HG03103 (cell line): ENCODE results near the gene FNBP1L.
"Not testable (repeated sequence)": the region's sequence is repeated elsewhere in the genome, so short reads cannot be mapped to it uniquely, and the experiment has no call there.

ENCODE experiments used
- ATAC-seq: cut with Tn5 transposase; IDR thresholded peaks from one replicate; pipeline ENCODE4 v1.9.1; 2021; ENCODE audit warnings: low read depth; ENCODE audit not compliant: unreplicated experiment

Gene FNBP1L

DNA sequence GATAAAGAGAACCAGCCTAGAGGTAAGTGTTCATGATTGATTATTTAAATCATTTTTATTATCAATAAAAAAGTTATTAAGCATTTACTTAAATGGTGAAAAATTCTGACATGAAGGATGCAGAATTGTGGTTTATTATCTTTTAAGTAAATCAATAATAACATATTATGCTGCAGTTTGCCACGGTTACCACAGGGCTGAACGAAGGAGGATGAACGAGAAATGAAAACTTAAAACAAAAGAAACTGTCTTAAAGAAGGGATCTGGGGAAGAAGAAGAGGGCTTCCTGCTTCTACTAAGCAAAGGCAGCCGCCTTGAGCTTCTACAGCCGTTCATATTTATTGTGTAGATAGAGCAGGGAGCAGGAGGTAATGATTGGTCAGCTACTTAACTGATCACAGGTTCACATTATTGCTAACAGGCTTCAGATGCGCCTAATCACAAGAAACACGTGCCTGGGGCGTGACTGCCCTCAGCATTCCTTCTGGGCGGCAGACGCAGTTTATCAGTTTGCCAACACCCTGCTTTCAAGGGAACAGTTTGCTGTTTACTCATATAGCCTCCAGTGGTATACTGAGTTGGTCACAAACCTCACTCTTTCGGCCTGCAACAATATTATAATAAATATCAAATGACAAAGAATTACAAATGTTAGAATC lies 5.8 kb upstream of the FNBP1L start:
- ATAC-seq = no peak

GRCh38 chr1:93442741-93443140 lies 5.2 kb upstream of the FNBP1L start:
- no peak for ATAC-seq

DNA sequence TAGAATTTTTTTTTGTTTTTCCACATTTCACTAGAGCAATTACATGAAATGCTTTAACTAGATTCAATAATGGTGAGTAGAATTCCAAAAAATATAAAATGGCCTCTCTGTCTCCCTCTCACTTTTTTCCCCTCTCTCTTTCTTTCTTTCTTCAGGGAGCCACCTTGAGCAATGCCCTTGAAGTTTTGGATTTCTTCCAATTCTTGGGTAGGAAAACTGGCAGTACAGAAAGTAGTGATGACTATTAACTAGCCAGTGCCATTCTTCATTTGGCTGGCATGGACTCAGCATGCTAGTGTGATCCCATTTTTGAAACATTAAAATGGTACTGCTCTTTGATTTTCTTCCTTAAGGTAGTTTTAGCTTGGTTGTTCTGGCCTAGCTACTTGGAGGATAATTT lies 4.5 kb upstream of the FNBP1L start:
- no peak for ATAC-seq

DNA sequence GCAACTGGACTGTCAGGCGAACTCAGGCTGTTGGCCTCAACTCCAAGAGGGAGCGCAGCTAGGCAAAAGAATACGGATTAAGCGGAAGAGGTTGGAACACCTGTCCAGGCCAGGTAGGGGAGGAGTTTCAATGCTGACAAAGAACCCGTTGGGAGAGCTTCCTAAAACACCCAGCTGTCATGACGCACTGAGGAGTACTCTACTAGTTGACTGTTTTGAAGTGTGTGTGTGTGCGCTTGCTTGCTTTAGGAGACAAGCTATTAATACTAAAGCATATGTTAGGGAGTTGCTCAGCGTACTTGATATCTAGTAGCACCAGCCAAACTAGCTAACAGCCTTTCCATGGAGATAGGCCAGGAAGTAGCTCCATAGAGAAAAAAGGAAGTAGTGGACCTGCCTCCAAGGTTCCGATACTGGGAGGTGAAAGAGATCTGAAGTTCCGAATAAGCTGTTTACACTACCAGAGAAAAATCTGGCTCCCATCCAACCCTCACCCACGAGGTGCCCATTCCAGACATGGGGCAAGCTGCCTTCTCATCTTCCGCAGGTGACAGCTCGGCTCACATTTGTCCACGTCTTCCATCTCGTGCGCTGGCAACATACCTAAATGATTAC lies 974 bp upstream of the FNBP1L start:
- no peak for ATAC-seq

- ATAC-seq = no peak
Measured at GRCh38 chr1:93448292-93448982, 519 bp downstream of the FNBP1L start.

- ATAC-seq = no peak
Measured at GRCh38 chr1:93448983-93449804, 1.3 kb downstream of the FNBP1L start.

DNA sequence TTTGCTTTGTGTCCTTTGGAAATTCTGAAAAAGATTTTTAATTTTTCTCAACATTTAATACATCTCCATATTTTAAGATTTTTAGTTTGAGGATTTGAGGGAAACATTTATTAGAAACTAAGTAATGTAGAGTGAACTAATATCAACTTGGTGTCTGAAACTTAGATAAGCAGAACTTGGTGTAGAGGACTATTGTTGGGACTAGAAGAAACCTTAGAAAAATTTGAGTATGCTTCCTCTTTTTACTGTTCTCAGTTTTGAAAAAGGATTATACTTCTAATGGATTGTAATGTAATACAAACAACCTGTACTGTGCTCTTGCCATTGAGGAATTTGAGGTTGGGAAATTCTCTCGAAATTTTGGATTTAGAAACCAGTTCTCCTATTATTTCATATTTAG lies 2.4 kb downstream of the FNBP1L start:
- no peak for ATAC-seq

DNA sequence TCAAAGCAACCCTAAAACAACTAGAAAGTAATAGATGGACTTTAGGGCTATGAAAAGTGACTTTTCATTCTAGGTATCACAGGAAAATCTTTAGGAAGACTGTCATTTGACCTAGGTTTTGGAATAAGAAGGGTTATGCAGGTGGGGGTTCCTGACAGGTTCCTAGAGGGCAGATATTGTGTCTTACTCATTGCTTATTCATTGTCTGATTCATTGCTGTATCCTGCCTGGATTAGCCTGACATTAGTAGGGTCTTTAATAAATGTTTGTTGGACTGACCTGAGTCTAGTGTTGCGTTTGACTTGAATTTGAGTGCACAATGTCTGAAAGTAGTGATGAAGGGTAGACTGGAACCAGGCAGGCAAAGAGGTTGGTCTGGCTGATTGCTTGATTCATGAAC lies 6.0 kb downstream of the FNBP1L start:
- no peak for ATAC-seq

GRCh38 chr1:93459126-93459525 lies 11.2 kb downstream of the FNBP1L start:
- ATAC-seq = no peak

- no peak for ATAC-seq
Measured at GRCh38 chr1:93461236-93461635, 13.3 kb downstream of the FNBP1L start.

GRCh38 chr1:93463960-93464359 lies 16.0 kb downstream of the FNBP1L start:
- ATAC-seq = no peak

DNA sequence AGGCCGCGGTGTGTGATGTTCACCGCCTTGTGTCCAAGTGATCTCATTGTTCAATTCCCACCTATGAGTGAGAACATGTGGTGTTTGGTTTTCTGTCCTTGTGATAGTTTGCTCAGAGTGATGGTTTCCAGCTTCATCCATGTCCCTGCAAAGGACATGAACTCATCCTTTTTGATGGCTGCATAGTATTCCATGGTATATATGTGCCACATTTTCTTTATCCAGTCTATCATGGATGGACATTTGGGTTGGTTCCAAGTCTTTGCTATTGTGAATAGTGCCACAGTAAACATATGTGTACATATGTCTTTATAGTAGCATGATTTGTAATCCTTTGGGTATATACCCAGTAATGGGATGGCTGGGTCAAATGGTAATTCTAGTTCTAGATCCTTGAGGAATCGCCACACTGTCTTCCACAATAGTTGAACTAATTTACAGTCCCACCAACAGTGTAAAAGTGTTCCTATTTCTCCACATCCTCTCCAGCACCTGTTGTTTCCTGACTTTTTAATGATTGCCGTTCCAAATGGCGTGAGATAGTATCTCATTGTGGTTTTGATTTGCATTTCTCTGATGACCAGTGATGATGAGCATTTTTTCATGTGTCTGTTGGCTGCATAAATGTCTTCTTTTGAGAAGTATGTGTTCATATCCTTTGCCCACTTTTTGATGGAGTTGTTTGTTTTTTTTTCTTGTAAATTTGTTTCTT lies 17.6 kb downstream of the FNBP1L start:
- ATAC-seq = not testable (repeated sequence)

DNA sequence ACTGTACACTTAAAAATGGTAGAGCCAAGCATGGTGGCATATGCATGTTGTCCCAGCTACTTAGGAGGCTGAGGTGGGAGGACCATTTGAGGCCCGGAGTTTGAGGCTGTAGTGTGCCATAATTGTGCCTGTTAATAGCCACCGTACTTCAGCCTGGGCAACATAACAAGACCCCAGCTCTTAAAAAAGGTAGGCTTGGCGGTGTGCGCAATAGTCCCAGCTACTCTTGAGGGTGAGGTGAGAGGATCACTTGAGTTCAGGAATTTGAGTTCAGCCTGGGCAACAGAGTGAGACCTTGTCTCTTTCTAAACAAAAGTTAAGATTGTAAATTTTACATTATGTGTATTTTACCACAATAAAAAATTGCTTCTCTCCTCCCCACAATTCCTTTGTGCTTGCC lies 19.7 kb downstream of the FNBP1L start:
- no peak for ATAC-seq

- ATAC-seq = no peak
Measured at GRCh38 chr1:93468662-93469061, 20.7 kb downstream of the FNBP1L start.

GRCh38 chr1:93469223-93469622 lies 21.3 kb downstream of the FNBP1L start:
- not testable (repeated sequence) for ATAC-seq

- no peak for ATAC-seq
Measured at GRCh38 chr1:93471284-93471683, 23.4 kb downstream of the FNBP1L start.

GRCh38 chr1:93471911-93472310 lies 24.0 kb downstream of the FNBP1L start:
- no peak for ATAC-seq

DNA sequence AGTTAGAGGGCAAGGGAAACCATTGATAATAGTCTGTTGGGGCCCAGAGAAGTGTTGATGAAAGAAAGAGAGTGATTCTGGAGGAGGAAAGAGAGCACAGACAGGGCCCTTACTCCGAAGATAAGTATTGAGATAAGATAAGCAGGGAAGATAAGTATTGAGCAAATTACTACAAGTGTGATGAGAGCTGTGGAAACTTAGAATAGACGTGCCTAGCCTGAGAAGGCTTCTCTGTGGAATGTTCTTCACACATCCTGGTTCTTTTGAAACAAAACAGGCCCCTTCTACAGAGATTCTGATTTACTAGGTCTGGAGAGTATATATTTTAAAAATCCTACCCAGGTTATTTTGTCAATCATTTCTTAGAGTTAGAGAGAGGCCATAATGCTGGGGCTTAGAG lies 26.4 kb downstream of the FNBP1L start:
- ATAC-seq = no peak

- ATAC-seq = no peak
Measured at GRCh38 chr1:93475681-93476080, 27.8 kb downstream of the FNBP1L start.

DNA sequence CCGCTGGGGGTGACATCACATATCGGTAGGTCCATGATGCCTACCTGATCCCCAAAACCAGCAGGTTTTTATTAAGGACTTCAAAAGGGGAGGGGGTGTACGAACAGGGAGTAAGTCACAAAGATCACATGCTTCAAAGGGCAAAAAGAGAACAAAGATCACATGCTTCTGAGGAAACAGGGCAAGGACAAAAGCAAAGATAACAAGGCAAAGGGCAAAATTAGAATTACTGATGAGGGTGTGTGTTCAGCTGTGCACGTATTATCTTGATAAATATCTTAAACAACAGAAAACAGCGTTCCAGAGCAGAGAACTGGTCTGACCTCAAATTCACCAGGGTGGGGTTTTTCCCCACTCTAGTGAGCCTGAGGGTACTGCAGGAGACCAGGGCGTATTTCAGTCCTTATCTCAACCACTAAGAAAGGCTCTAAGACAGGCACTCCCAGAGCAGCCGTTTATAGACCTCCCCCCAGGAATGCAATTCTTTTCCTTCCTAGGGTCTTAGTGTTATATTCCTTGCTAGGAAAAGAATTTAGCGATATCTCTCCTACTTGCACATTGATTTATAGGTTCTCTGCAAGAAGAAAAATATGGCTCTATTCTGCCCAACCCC lies 31.3 kb downstream of the FNBP1L start:
- not testable (repeated sequence) for ATAC-seq
